SK-N-MC (cell line): Measurements from ENCODE around the gene ZYX.

ENCODE experiments used
- EZH2 ChIP-seq: fragments of 200-600 bp; sonication (generic); IDR thresholded peaks from one replicate; pipeline ENCODE4 v1.6.1; 2017; ENCODE audit warnings: antibody characterized with exemption
- FOXP2 ChIP-seq: optimal IDR thresholded peaks from 2 replicates; pipeline ENCODE3; 2011; ENCODE audit warnings: mild to moderate bottlenecking, moderate library complexity; ENCODE audit not compliant: insufficient read depth; ENCODE audit errors: extremely low read length, control extremely low read depth
- POLR2AphosphoS5 ChIP-seq: IDR thresholded peaks from 2 replicates; pipeline ENCODE4 v1.6.1; 2012; ENCODE audit warnings: mild to moderate bottlenecking, low read depth, low read length, borderline replicate concordance

GRCh38 chr7:143408686-143409561 is 27.8 kb downstream of the ZYX start, which contains the start of gene EPHA1:
- TF ChIP-seq POLR2AphosphoS5 (no peak), EZH2 (no peak), FOXP2 (no peak)
